Type B pancreatic cell (in vitro differentiated cells): ENCODE data around the gene TNFRSF12A. TPM values are rescaled to one million over a fixed set of nuclear protein-coding genes. Genes with fewer than 3 reads are reported as not detected.

Source experiments
- DNase-seq: peaks from one replicate; pipeline ENCODE4 v3.0.0; 2021; ENCODE audit warnings: mixed read lengths; ENCODE audit not compliant: unreplicated experiment; ENCODE audit errors: extremely low spot score
- H3K27ac Mint-ChIP-seq: 2 replicates; pipeline ENCODE4 v1.8.0; 2021; ENCODE audit warnings: mild to moderate bottlenecking, mixed read lengths
- H3K27me3 Mint-ChIP-seq: 2 replicates; pipeline ENCODE4 v1.8.0; 2021; ENCODE audit warnings: mixed read lengths
- H3K36me3 Mint-ChIP-seq: 2 replicates; pipeline ENCODE4 v1.8.0; 2021; ENCODE audit warnings: mixed read lengths
- H3K4me1 Mint-ChIP-seq: one replicate; pipeline ENCODE4 v1.8.0; 2021; ENCODE audit warnings: mixed read lengths; ENCODE audit not compliant: unreplicated experiment
- H3K4me3 Mint-ChIP-seq: 2 replicates; pipeline ENCODE4 v1.8.0; 2021; ENCODE audit warnings: mild to moderate bottlenecking, mixed read lengths
- H3K9me3 Mint-ChIP-seq: 2 replicates; pipeline ENCODE4 v1.8.0; 2021; ENCODE audit warnings: mixed read lengths
- CTCF ChIP-seq: fragments of 200-600 bp; sonication (generic); conservative IDR thresholded peaks from 2 replicates; pipeline ENCODE4 v1.5.0; 2021; ENCODE audit warnings: antibody characterized with exemption, mild to moderate bottlenecking
- total RNA-seq: library from RNA; stranded (reverse); gene quantifications from 2 replicates; pipeline ENCODE4 v1.2.1, GENCODE V29; 2021; ENCODE audit warnings: low replicate concordance

TNFRSF12A gene
- total RNA-seq, 1 donor from 2014 or later, result 24.0 TPM

GRCh38 chr16:2992383-2993081, 27.6 kb upstream of the TNFRSF12A start:
- Mint-ChIP-seq H3K36me3 (no peaks in the 10 kb centered on the region), H3K27me3 (no peaks in the 10 kb centered on the region), H3K9me3 (no peaks in the 10 kb centered on the region), H3K4me3 (no peak overlapping the region), H3K27ac (no peak overlapping the region), H3K4me1 (no peaks in the 10 kb centered on the region)
- DNase-seq, result no peak
- TF ChIP-seq CTCF, result no peak

- no peaks in the 10 kb centered on the region for H3K9me3 Mint-ChIP-seq
- H3K27ac Mint-ChIP-seq, result no peak overlapping the region
- TF ChIP-seq CTCF, result no peak
- H3K27me3 Mint-ChIP-seq, result peaks cover 18% of the 10 kb centered on the region
- H3K36me3 Mint-ChIP-seq, result no peaks in the 10 kb centered on the region
- H3K4me1 Mint-ChIP-seq, result no peaks in the 10 kb centered on the region
- H3K4me3 Mint-ChIP-seq, result no peak overlapping the region
- DNase-seq, result no peak
Measured at GRCh38 chr16:2996298-2996697, 23.9 kb upstream of the TNFRSF12A start.

- Mint-ChIP-seq H3K36me3 (no peaks in the 10 kb centered on the region), H3K27me3 (peaks cover 28% of the 10 kb centered on the region), H3K9me3 (no peaks in the 10 kb centered on the region), H3K27ac (no peak overlapping the region), H3K4me3 (no peak overlapping the region), H3K4me1 (no peaks in the 10 kb centered on the region)
- TF ChIP-seq CTCF, result no peak
- no peak for DNase-seq
Measured at GRCh38 chr16:2999929-3000328, 20.2 kb upstream of the TNFRSF12A start.

- peaks cover 30% of the 10 kb centered on the region for H3K27me3 Mint-ChIP-seq
- no peak overlapping the region for H3K4me3 Mint-ChIP-seq
- H3K36me3 Mint-ChIP-seq, result no peaks in the 10 kb centered on the region
- H3K27ac Mint-ChIP-seq, result no peak overlapping the region
- DNase-seq, result no peak
- no peak for TF ChIP-seq CTCF
- H3K4me1 Mint-ChIP-seq, result no peaks in the 10 kb centered on the region
- H3K9me3 Mint-ChIP-seq, result no peaks in the 10 kb centered on the region
Measured at GRCh38 chr16:3000540-3000939, 19.6 kb upstream of the TNFRSF12A start.

- Mint-ChIP-seq H3K4me3 (no peak overlapping the region), H3K9me3 (no peaks in the 10 kb centered on the region), H3K36me3 (no peaks in the 10 kb centered on the region), H3K27ac (no peak overlapping the region), H3K4me1 (no peaks in the 10 kb centered on the region), H3K27me3 (peaks cover 34% of the 10 kb centered on the region)
- no peak for TF ChIP-seq CTCF
- DNase-seq, result no peak
Measured at GRCh38 chr16:3001316-3001715, 18.9 kb upstream of the TNFRSF12A start.
